ENCODE results near the gene TSPAN33.

Gene TSPAN33

DNA sequence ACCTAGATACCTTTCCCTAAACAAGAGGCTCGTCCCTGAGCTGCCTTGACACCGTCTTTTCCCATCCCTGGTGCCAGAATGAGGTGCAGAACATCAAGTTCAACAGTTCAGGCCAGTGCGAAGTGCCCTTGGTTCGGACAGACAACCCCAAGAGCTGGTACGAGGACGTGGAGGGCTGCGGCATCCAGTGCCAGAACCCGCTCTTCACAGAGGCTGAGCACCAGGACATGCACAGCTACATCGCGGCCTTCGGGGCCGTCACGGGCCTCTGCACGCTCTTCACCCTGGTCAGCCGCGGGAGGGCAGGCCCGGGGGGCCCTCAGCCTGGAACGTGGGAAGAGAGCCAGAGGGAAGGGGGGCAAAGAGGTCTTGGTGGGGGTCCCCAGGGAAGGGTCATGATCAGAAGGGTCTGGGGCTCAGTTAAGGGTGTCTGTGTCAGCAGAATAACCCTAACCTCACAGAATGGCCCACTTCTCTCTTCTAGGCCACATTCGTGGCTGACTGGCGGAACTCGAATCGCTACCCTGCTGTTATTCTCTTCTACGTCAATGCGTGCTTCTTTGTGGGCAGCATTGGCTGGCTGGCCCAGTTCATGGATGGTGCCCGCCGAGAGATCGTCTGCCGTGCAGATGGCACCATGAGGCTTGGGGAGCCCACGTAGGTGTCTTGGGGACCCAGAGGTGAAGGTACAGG lies 60.8 kb downstream of the TSPAN33 start:
- H3K36me3 ChIP-seq (ENCODE audit: control insufficient read depth in 2 of 2, insufficient read depth in 1 of 2, low read length in 2 of 2), result peaks cover 0 to 40% of the 10 kb centered on the region in 2 experiments; a peak in 2 of 3 replicates
- no peak overlapping the region for H3K4me3 ChIP-seq (ENCODE audit: low read depth, low read length)
- ChIA-PET POLR2A (no interaction called here), CTCF (interaction anchor here (0.6 kb wide), 2 partner anchors 14 to 41 kb away, joined by 3 read pairs; no protein-coding TSS in a partner anchor)
- H3K9me3 ChIP-seq (ENCODE audit: control insufficient read depth, insufficient read depth, low read depth, low read length), result no peaks in the 10 kb centered on the region
- TF ChIP-seq SP3 (tag by site-specific recombination; IDR thresholded peaks at IDR 0.05) (no peak), SETDB1 (IDR thresholded peaks at IDR 0.05; ENCODE audit: insufficient read length, low read length) (no peak), ZNF544 (tag by site-specific recombination; IDR thresholded peaks at IDR 0.05) (no peak), ZFP69B (tag by site-specific recombination; IDR thresholded peaks at IDR 0.05) (no peak), ZNF558 (tag by site-specific recombination; IDR thresholded peaks at IDR 0.05) (no peak), GLIS1 (tag by site-specific recombination; IDR thresholded peaks at IDR 0.05) (no peak), ZFP37 (tag by site-specific recombination; IDR thresholded peaks at IDR 0.05) (no peak), ZIC2 (tag by site-specific recombination; IDR thresholded peaks at IDR 0.05) (no peak), ZNF76 (tag by site-specific recombination; IDR thresholded peaks at IDR 0.05; ENCODE audit: borderline replicate concordance, low read depth) (no peak), MYNN (tag by site-specific recombination; IDR thresholded peaks at IDR 0.05; ENCODE audit: borderline replicate concordance) (no peak)
- TF ChIP-seq, protein P1, sequence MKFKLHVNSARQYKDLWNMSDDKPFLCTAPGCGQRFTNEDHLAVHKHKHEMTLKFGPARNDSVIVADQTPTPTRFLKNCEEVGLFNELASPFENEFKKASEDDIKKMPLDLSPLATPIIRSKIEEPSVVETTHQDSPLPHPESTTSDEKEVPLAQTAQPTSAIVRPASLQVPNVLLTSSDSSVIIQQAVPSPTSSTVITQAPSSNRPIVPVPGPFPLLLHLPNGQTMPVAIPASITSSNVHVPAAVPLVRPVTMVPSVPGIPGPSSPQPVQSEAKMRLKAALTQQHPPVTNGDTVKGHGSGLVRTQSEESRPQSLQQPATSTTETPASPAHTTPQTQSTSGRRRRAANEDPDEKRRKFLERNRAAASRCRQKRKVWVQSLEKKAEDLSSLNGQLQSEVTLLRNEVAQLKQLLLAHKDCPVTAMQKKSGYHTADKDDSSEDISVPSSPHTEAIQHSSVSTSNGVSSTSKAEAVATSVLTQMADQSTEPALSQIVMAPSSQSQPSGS (tag by site-specific recombination; IDR thresholded peaks at IDR 0.05; ENCODE audit: low read depth), result no peak
- H3K27ac ChIP-seq (ENCODE audit: extremely low read depth, low read depth, low read length), result no peak overlapping the region
- H3K4me1 ChIP-seq (ENCODE audit: control insufficient read depth, insufficient read depth, low read length), result no peaks in the 10 kb centered on the region

DNA sequence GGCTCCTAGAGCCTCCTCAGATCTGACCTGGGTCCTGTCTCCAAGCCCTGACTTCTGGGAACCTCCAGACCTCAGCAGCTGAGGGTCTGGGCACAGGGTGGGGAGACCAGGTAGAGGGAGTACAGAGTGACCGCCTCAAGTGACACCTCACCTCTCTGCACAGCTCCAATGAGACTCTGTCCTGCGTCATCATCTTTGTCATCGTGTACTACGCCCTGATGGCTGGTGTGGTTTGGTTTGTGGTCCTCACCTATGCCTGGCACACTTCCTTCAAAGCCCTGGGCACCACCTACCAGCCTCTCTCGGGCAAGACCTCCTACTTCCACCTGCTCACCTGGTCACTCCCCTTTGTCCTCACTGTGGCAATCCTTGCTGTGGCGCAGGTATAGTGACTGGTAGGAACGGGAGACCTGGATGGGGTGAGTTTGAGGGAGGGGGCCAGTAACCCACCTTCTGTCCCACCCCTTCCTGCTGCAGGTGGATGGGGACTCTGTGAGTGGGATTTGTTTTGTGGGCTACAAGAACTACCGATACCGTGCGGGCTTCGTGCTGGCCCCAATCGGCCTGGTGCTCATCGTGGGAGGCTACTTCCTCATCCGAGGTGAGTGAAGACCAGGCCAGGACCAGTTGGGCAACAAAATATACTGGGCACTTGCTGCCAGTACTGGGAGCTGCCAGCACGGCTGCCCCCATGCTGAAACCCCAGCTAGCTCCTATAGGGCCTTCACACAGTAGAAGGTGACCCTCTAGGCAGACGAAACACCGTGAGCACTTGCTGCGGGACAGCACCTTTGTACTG lies 61.7 kb downstream of the TSPAN33 start:
- ChIA-PET POLR2A (interaction anchor here (1.0 kb wide), 1 partner anchor 42 kb away, joined by 3 read pairs; no protein-coding TSS in a partner anchor), CTCF (interaction anchor here (0.6 to 7.2 kb wide), 4 partner anchors 12 to 115 kb away, joined by 3 to 69 read pairs (median 8); no protein-coding TSS in a partner anchor)
- H3K27ac ChIP-seq (ENCODE audit: extremely low read depth, low read depth, low read length), result no peak overlapping the region
- H3K9me3 ChIP-seq (ENCODE audit: control insufficient read depth, insufficient read depth, low read depth, low read length), result no peaks in the 10 kb centered on the region
- peaks cover 0 to 49% of the 10 kb centered on the region in 2 experiments; a peak in 2 of 3 replicates for H3K36me3 ChIP-seq (ENCODE audit: control insufficient read depth in 2 of 2, insufficient read depth in 1 of 2, low read length in 2 of 2)
- H3K4me1 ChIP-seq (ENCODE audit: control insufficient read depth, insufficient read depth, low read length), result no peaks in the 10 kb centered on the region
- H3K4me3 ChIP-seq (ENCODE audit: low read depth, low read length), result no peak overlapping the region
- TF ChIP-seq, protein P2, sequence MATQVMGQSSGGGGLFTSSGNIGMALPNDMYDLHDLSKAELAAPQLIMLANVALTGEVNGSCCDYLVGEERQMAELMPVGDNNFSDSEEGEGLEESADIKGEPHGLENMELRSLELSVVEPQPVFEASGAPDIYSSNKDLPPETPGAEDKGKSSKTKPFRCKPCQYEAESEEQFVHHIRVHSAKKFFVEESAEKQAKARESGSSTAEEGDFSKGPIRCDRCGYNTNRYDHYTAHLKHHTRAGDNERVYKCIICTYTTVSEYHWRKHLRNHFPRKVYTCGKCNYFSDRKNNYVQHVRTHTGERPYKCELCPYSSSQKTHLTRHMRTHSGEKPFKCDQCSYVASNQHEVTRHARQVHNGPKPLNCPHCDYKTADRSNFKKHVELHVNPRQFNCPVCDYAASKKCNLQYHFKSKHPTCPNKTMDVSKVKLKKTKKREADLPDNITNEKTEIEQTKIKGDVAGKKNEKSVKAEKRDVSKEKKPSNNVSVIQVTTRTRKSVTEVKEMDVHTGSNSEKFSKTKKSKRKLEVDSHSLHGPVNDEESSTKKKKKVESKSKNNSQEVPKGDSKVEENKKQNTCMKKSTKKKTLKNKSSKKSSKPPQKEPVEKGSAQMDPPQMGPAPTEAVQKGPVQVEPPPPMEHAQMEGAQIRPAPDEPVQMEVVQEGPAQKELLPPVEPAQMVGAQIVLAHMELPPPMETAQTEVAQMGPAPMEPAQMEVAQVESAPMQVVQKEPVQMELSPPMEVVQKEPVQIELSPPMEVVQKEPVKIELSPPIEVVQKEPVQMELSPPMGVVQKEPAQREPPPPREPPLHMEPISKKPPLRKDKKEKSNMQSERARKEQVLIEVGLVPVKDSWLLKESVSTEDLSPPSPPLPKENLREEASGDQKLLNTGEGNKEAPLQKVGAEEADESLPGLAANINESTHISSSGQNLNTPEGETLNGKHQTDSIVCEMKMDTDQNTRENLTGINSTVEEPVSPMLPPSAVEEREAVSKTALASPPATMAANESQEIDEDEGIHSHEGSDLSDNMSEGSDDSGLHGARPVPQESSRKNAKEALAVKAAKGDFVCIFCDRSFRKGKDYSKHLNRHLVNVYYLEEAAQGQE (tag by site-specific recombination; IDR thresholded peaks at IDR 0.05), result no peak
- no peak for TF ChIP-seq ZNF248 (tag by site-specific recombination; IDR thresholded peaks at IDR 0.05)
- no peak for TF ChIP-seq ZSCAN16 (tag by site-specific recombination; IDR thresholded peaks at IDR 0.05)
- TF ChIP-seq, protein P3, sequence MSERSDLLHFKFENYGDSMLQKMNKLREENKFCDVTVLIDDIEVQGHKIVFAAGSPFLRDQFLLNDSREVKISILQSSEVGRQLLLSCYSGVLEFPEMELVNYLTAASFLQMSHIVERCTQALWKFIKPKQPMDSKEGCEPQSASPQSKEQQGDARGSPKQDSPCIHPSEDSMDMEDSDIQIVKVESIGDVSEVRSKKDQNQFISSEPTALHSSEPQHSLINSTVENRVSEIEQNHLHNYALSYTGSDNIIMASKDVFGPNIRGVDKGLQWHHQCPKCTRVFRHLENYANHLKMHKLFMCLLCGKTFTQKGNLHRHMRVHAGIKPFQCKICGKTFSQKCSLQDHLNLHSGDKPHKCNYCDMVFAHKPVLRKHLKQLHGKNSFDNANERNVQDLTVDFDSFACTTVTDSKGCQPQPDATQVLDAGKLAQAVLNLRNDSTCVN (tag by site-specific recombination; optimal IDR thresholded peaks at IDR 0.05), result no peak
- TF ChIP-seq ZNF48 (tag by site-specific recombination; IDR thresholded peaks at IDR 0.05), result no peak
- TF ChIP-seq, protein P4, sequence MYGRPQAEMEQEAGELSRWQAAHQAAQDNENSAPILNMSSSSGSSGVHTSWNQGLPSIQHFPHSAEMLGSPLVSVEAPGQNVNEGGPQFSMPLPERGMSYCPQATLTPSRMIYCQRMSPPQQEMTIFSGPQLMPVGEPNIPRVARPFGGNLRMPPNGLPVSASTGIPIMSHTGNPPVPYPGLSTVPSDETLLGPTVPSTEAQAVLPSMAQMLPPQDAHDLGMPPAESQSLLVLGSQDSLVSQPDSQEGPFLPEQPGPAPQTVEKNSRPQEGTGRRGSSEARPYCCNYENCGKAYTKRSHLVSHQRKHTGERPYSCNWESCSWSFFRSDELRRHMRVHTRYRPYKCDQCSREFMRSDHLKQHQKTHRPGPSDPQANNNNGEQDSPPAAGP (tag by site-specific recombination; IDR thresholded peaks at IDR 0.05), result no peak
- TF ChIP-seq ZNF830 (tag by site-specific recombination; IDR thresholded peaks at IDR 0.05; ENCODE audit: low read depth), result no peak
- TF ChIP-seq, protein P5, sequence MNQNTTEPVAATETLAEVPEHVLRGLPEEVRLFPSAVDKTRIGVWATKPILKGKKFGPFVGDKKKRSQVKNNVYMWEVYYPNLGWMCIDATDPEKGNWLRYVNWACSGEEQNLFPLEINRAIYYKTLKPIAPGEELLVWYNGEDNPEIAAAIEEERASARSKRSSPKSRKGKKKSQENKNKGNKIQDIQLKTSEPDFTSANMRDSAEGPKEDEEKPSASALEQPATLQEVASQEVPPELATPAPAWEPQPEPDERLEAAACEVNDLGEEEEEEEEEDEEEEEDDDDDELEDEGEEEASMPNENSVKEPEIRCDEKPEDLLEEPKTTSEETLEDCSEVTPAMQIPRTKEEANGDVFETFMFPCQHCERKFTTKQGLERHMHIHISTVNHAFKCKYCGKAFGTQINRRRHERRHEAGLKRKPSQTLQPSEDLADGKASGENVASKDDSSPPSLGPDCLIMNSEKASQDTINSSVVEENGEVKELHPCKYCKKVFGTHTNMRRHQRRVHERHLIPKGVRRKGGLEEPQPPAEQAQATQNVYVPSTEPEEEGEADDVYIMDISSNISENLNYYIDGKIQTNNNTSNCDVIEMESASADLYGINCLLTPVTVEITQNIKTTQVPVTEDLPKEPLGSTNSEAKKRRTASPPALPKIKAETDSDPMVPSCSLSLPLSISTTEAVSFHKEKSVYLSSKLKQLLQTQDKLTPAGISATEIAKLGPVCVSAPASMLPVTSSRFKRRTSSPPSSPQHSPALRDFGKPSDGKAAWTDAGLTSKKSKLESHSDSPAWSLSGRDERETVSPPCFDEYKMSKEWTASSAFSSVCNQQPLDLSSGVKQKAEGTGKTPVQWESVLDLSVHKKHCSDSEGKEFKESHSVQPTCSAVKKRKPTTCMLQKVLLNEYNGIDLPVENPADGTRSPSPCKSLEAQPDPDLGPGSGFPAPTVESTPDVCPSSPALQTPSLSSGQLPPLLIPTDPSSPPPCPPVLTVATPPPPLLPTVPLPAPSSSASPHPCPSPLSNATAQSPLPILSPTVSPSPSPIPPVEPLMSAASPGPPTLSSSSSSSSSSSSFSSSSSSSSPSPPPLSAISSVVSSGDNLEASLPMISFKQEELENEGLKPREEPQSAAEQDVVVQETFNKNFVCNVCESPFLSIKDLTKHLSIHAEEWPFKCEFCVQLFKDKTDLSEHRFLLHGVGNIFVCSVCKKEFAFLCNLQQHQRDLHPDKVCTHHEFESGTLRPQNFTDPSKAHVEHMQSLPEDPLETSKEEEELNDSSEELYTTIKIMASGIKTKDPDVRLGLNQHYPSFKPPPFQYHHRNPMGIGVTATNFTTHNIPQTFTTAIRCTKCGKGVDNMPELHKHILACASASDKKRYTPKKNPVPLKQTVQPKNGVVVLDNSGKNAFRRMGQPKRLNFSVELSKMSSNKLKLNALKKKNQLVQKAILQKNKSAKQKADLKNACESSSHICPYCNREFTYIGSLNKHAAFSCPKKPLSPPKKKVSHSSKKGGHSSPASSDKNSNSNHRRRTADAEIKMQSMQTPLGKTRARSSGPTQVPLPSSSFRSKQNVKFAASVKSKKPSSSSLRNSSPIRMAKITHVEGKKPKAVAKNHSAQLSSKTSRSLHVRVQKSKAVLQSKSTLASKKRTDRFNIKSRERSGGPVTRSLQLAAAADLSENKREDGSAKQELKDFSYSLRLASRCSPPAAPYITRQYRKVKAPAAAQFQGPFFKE (tag by site-specific recombination; IDR thresholded peaks at IDR 0.05; ENCODE audit: borderline replicate concordance), result no peak
- TF ChIP-seq RBAK (tag by site-specific recombination; IDR thresholded peaks at IDR 0.05), result no peak

Measured in HEK293 (cell line).